GM19238 (cell line): ENCODE measurements around the gene NHEJ1.

Experiments used
- DNase-seq: peaks from one replicate; pipeline ENCODE4 v3.0.0; 2011; ENCODE audit warnings: low spot score; ENCODE audit not compliant: insufficient read length

NHEJ1 gene

GRCh38 chr2:219182331-219183150 lies 21.9 kb upstream of the NHEJ1 start:
- no peak for DNase-seq

GRCh38 chr2:219181531-219181930 lies 20.9 kb upstream of the NHEJ1 start:
- DNase-seq = no peak

- DNase-seq = no peak
Observed at GRCh38 chr2:219180961-219181360, 20.3 kb upstream of the NHEJ1 start.

- no peak for DNase-seq
Observed at GRCh38 chr2:219179601-219180465, 19.2 kb upstream of the NHEJ1 start.

GRCh38 chr2:219178377-219179175 lies 18.0 kb upstream of the NHEJ1 start:
- peak; percentile 19 for DNase-seq

- peak; percentile 95 for DNase-seq
Observed at GRCh38 chr2:219177552-219178376, 17.1 kb upstream of the NHEJ1 start, which contains the start of gene RETREG2. TSS of gene RETREG2 (plus strand) at chr2:219178275. CDS start at chr2:219178353, 78 bp downstream.

GRCh38 chr2:219176818-219177551 lies 16.4 kb upstream of the NHEJ1 start, which contains the start of gene CNPPD1:
TSS of gene CNPPD1 (minus strand) at chr2:219176925. CDS start at chr2:219176828, 97 bp downstream.
- peak; percentile 83 for DNase-seq

- DNase-seq = no peak
Observed at GRCh38 chr2:219175928-219176817, 15.6 kb upstream of the NHEJ1 start.

- DNase-seq = no peak
Observed at GRCh38 chr2:219175486-219175885, 14.9 kb upstream of the NHEJ1 start.

GRCh38 chr2:219174801-219175200 lies 14.2 kb upstream of the NHEJ1 start:
- no peak for DNase-seq

GRCh38 chr2:219174146-219174545 lies 13.5 kb upstream of the NHEJ1 start:
- DNase-seq = no peak

GRCh38 chr2:219173176-219173575 lies 12.6 kb upstream of the NHEJ1 start:
- DNase-seq = no peak

GRCh38 chr2:219172231-219173154 lies 11.9 kb upstream of the NHEJ1 start:
- DNase-seq = no peak

- DNase-seq = no peak
Observed at GRCh38 chr2:219171231-219171651, 10.6 kb upstream of the NHEJ1 start.

- DNase-seq = no peak
Observed at GRCh38 chr2:219169930-219170654, 9.5 kb upstream of the NHEJ1 start, which contains the start of gene SLC23A3. TSS of gene SLC23A3 (minus strand) at chr2:219170029. CDS start at chr2:219169984, 45 bp downstream.

- DNase-seq = no peak
Observed at GRCh38 chr2:219168932-219169331, 8.3 kb upstream of the NHEJ1 start.

GRCh38 chr2:219168526-219168925 lies 7.9 kb upstream of the NHEJ1 start:
- no peak for DNase-seq
